AG09309 (cell line): ENCODE data around the gene SCUBE1.

Experiments used
- DNase-seq: peaks from one replicate; pipeline ENCODE4 v3.0.0-alpha.2; 2010; ENCODE audit warnings: low read depth
- H3K4me3 ChIP-seq: 2 replicates; pipeline ENCODE4 v1.5.1; 2011; ENCODE audit warnings: mild to moderate bottlenecking, low read depth, low read length, moderate library complexity; ENCODE audit not compliant: control insufficient read depth
- TF ChIP-seq, protein P1 (sequence below): IDR thresholded peaks from 2 replicates; pipeline ENCODE4 v1.5.1; 2011; ENCODE audit warnings: mild to moderate bottlenecking, low read depth, low read length, inconsistent platforms; ENCODE audit not compliant: insufficient read depth, control insufficient read depth; ENCODE audit errors: missing control alignments

SCUBE1 gene

DNA sequence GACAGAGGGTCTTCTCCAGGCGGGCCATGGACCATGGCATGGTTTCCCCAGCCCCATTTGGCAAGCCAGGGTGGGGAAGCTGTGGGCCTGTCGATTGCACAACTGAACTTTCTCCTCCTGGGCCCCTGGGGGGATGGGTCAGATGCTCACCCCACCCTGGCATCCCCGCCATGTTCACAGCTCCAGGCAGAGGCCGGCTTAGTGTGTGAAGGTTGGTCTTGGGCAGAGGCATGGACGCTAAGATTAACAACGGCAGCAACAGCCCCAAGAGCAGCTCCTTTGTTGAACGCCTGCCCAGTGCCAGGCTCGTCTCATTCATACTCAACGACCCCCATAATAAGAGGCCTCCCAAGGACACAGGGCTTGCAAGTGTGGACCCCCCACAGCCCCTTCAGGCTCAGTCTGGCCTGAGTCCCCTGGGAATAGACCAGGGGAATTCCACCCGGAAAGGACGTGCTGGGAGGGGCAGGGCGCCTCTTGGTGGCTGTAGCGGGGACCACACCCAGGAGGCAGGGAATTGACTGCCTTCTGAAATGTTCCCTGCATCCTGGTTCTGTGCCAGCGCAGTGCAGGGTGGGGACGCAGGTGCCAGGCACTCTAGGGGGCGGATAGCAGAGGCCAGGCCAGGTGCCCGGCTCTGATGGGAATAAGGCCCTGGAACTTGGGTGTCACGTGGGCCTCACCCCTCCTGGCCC lies 183.5 kb downstream of the SCUBE1 start:
- H3K4me3 ChIP-seq = no peak overlapping the region
- TF ChIP-seq, protein P1, sequence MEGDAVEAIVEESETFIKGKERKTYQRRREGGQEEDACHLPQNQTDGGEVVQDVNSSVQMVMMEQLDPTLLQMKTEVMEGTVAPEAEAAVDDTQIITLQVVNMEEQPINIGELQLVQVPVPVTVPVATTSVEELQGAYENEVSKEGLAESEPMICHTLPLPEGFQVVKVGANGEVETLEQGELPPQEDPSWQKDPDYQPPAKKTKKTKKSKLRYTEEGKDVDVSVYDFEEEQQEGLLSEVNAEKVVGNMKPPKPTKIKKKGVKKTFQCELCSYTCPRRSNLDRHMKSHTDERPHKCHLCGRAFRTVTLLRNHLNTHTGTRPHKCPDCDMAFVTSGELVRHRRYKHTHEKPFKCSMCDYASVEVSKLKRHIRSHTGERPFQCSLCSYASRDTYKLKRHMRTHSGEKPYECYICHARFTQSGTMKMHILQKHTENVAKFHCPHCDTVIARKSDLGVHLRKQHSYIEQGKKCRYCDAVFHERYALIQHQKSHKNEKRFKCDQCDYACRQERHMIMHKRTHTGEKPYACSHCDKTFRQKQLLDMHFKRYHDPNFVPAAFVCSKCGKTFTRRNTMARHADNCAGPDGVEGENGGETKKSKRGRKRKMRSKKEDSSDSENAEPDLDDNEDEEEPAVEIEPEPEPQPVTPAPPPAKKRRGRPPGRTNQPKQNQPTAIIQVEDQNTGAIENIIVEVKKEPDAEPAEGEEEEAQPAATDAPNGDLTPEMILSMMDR = no peak
- no peak for DNase-seq

DNA sequence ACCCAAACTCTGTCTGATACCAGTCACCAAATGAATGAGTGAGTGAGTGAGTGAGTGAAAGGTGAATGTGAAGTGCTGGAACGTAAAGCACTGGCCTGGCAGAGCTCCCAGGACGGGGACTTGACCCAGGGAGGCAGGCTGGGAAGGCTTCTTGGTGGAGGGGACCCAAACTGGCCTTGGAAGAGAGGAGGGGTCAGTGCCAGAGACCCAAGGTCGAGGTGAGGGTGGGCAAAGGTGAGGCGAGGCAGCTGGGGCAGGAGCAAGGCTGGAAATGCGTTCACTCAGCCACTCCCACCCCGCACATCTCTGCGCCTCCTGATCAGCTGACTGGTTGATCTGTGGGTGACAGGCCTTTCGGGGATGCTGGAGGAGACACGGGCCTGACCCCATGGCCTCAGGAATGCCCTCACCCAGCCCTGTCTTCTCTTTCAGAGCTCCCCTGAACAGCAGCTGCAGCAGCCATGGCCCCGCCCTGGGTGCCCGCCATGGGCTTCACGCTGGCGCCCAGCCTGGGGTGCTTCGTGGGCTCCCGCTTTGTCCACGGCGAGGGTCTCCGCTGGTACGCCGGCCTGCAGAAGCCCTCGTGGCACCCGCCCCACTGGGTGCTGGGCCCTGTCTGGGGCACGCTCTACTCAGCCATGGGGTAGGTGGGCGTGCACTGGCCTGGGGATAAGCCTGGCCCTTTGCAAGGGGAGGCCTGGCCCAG lies 184.2 kb downstream of the SCUBE1 start:
- TF ChIP-seq, protein P1 = no peak
- H3K4me3 ChIP-seq = no peak overlapping the region
- DNase-seq = no peak

DNA sequence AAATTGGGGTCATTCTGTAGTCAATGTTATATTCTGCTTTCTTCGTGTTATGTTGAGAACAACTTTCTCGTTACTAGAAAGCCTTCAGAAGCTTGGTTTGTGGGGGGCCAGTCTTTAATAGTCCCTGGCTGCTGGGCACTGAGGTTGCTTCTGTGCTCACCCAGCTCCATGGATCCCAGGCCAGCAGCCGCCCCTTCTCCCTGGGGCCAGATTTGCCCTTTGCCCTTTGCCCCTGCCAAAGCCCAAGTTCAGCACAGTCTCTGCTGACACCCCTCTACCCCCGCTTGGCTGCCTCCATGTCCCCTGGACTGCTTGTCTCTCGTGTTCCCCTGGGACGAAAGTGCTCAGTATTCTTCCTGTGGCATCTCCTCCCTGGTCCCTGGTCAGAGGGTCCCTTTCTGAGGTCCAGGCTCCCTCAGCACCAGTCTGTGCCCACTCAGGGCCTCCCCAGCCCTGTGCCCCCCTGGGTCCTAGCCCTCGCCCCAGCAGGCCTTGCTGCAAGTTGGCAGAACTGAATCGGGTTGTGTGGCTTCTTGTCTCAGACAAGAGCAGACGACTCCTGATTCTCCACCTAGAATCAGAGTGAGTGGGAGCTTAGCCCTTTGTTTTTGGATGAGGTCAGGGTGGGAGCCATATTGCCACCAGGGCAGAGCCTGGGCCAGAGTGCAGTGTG lies 185.2 kb downstream of the SCUBE1 start:
- H3K4me3 ChIP-seq = no peak overlapping the region
- no peak for DNase-seq
- TF ChIP-seq, protein P1 = no peak

DNA sequence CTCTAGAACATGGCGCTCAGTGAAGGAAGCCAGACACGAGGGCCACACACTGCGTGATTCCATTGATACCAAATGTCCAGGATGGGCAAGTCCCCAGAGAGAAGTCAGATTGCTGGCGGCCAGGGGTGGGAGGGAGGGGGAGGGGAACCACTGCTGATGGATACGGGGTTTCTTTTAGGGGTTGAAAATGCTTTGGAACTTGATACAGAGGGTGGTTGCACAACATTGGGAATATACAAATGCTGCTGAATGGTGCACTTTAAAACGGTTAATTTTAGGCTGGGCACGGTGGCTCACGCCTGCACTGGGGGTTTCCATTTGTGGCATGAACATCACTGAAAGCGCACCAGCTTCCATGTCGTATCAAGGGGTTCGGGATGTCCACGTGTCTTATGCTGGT lies 186.8 kb downstream of the SCUBE1 start:
- H3K4me3 ChIP-seq = no peak overlapping the region
- DNase-seq = no peak
- TF ChIP-seq, protein P1 = no peak

DNA sequence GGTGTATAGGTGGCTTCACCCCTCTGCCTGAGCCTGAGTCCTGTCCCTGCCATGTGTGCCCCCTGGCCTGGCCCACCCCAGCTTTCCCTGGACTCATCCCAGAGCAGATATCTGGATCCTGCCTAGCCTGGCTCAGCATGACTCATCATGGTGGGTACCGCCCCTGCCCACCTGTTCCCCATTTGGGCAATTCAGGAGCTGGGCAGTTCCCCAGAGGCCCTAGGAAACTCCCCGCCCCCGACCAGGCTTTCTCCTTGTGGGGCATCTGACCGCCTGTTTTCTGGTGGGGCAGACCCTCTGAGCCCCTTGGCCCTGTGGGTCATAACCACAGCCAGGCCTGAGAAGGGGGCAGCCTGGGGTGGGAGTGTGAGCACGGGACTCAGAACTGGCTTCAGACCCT lies 187.4 kb downstream of the SCUBE1 start:
- H3K4me3 ChIP-seq = no peak overlapping the region
- TF ChIP-seq, protein P1 = no peak
- DNase-seq = no peak

DNA sequence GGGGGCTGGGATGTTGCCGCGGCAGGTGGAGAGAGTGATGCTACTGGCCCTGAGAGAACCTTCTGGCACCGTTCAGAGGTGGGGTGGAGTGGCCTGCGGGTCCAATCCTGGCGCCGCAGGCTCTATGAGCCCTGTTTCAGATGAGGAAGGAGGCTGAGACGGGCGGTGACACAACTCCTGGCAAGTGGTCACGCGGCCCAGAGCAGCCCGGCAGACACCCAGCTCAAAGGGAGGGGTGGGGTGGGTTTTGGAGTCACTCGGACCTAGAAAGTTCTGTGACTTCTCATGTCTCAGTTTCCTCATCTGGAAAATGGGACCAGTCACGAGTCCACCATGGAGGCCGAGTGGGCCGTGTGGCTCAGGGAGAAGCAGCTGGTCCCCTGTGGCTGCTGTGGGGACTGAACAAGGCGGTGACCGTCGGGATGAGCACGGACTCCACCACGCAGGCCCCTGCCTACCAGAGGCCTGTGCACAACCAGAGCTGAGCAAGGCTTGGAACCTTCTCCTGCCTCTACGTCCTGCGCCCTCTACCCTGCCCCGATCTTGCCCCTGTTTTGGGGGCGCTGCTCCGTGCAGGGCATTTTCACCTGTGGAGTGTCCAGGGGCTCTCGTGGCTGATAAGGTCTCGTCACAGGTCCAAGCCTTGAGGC lies 188.2 kb downstream of the SCUBE1 start:
- TF ChIP-seq, protein P1 = no peak
- no peak overlapping the region for H3K4me3 ChIP-seq
- DNase-seq = no peak
